ENCODE data around the gene GRIN3A.

GRIN3A gene

GRCh38 chr9:101738566-101739183 is at the start of gene GRIN3A:
GRIN3A (minus strand) TSS chr9:101738647; CDS start chr9:101737979, 668 bp downstream.
- Histone ChIP-seq H3K4me1 (ENCODE audit: control insufficient read depth, low read length) (no peaks in the 10 kb centered on the region), H3K4me3 (ENCODE audit: low read length) (no peak within 1 kb of the TSS), H3K9me2 (replicated peaks; ENCODE audit: control insufficient read depth, low read length) (no peaks in the 10 kb centered on the region), H3K27me3 (ENCODE audit: control insufficient read depth, low read length) (no peaks in the 10 kb centered on the region), H3K9me3 (ENCODE audit: control insufficient read depth, insufficient read depth, low read length) (no peaks in the 10 kb centered on the region), H3K36me3 (ENCODE audit: control insufficient read depth, low read length) (no peaks in the 10 kb centered on the region), H3K79me2 (ENCODE audit: control insufficient read depth, low read length) (no peaks in the 10 kb centered on the region), H3K27ac (ENCODE audit: low read depth, low read length) (no peak within 1 kb of the TSS), H3K4me2 (ENCODE audit: low read length) (no peak within 1 kb of the TSS), H4K20me1 (ENCODE audit: control insufficient read depth, insufficient read depth, low read depth, low read length) (no peaks in the 10 kb centered on the region), H3F3A (ENCODE audit: control insufficient read depth, insufficient read depth) (no peaks in the 10 kb centered on the region)
- no peak for TF ChIP-seq CTCF (IDR thresholded peaks at IDR 0.05; ENCODE audit: low read depth, low read length, poor library complexity, severe bottlenecking)
- TF ChIP-seq EZH2phosphoT487 (IDR thresholded peaks at IDR 0.05; ENCODE audit: borderline replicate concordance, low read length) = no peak

GRCh38 chr9:101787891-101788290 is 49.4 kb upstream of the GRIN3A start:
- Histone ChIP-seq H3K36me3 (ENCODE audit: control insufficient read depth, low read length) (no peaks in the 10 kb centered on the region), H3K4me3 (ENCODE audit: low read length) (no peak overlapping the region), H3K9me2 (replicated peaks; ENCODE audit: control insufficient read depth, low read length) (no peaks in the 10 kb centered on the region), H3K4me2 (ENCODE audit: low read length) (no peak overlapping the region), H3K9me3 (ENCODE audit: control insufficient read depth, insufficient read depth, low read length) (no peaks in the 10 kb centered on the region), H3K27ac (ENCODE audit: low read depth, low read length) (no peak overlapping the region), H3K27me3 (ENCODE audit: control insufficient read depth, low read length) (no peaks in the 10 kb centered on the region), H3K79me2 (ENCODE audit: control insufficient read depth, low read length) (no peaks in the 10 kb centered on the region), H3F3A (ENCODE audit: control insufficient read depth, insufficient read depth) (no peaks in the 10 kb centered on the region), H4K20me1 (ENCODE audit: control insufficient read depth, insufficient read depth, low read depth, low read length) (no peaks in the 10 kb centered on the region), H3K4me1 (ENCODE audit: control insufficient read depth, low read length) (no peaks in the 10 kb centered on the region)
- TF ChIP-seq EZH2phosphoT487 (IDR thresholded peaks at IDR 0.05; ENCODE audit: borderline replicate concordance, low read length) (no peak), CTCF (IDR thresholded peaks at IDR 0.05; ENCODE audit: low read depth, low read length, poor library complexity, severe bottlenecking) (no peak)

- Histone ChIP-seq H4K20me1 (ENCODE audit: control insufficient read depth, insufficient read depth, low read depth, low read length) (no peaks in the 10 kb centered on the region), H3K27me3 (ENCODE audit: control insufficient read depth, low read length) (no peaks in the 10 kb centered on the region), H3K9me2 (replicated peaks; ENCODE audit: control insufficient read depth, low read length) (no peaks in the 10 kb centered on the region), H3K9me3 (ENCODE audit: control insufficient read depth, insufficient read depth, low read length) (no peaks in the 10 kb centered on the region), H3K4me1 (ENCODE audit: control insufficient read depth, low read length) (no peaks in the 10 kb centered on the region), H3K36me3 (ENCODE audit: control insufficient read depth, low read length) (no peaks in the 10 kb centered on the region), H3K4me2 (ENCODE audit: low read length) (no peak overlapping the region), H3K27ac (ENCODE audit: low read depth, low read length) (no peak overlapping the region), H3F3A (ENCODE audit: control insufficient read depth, insufficient read depth) (no peaks in the 10 kb centered on the region), H3K79me2 (ENCODE audit: control insufficient read depth, low read length) (no peaks in the 10 kb centered on the region), H3K4me3 (ENCODE audit: low read length) (no peak overlapping the region)
- TF ChIP-seq CTCF (IDR thresholded peaks at IDR 0.05; ENCODE audit: low read depth, low read length, poor library complexity, severe bottlenecking) = no peak
- no peak for TF ChIP-seq EZH2phosphoT487 (IDR thresholded peaks at IDR 0.05; ENCODE audit: borderline replicate concordance, low read length)
Measured at GRCh38 chr9:101778332-101778731, 39.9 kb upstream of the GRIN3A start.
